G401 (cell line): ENCODE data around the gene AUTS2. TPM values are rescaled to one million over a fixed set of nuclear protein-coding genes. Genes with fewer than 3 reads are reported as not detected.
"Not testable (repeated sequence)": the region's sequence is repeated elsewhere in the genome, so short reads cannot be mapped to it uniquely, and the experiment has no call there.

Experiments
- DNase-seq: peaks from one replicate; pipeline ENCODE4 v3.0.0-alpha.2; 2015; ENCODE audit warnings: low spot score
- in situ Hi-C: cut with HindIII; loops from 2 replicates; pipeline ENCODE4 v1.10.0; 2016; ENCODE audit warnings: low sequenced_read_pairs, mixed read lengths
- total RNA-seq: library from RNA; depleted of rRNA; stranded (reverse); fragments of >200 nt; shearing (Covaris generic); gene quantifications from 2 replicates; pipeline ENCODE4 v1.2.3, GENCODE V29; 2014

The AUTS2 gene
- total RNA-seq, 1 experiment from 2014 or later, result 4.4 TPM

DNA sequence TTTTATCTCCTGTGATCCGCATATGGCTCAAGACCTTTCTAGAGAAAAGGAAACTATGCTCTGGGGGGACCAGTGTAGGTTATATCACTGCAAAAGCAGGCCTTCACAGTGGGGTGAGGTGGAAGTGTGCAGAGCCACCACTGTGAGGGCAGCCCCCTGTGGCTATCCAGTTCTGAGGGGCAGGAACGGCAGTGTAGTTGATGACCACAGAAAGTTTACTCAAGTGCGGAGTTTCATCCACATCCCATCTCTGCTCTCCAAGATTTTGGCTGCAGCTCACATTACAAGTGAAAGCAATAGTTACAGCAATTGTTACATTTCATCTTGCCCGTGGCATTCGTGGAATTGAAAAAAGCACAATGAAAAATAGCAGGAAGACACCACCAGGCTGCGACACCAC lies 1187.8 kb downstream of the AUTS2 start:
- in situ Hi-C loops, result no loop called here
- no peak for DNase-seq

- DNase-seq, result no peak
- in situ Hi-C loops, result no loop called here
Observed at GRCh38 chr7:70787286-70787685, 1189.0 kb downstream of the AUTS2 start.

DNA sequence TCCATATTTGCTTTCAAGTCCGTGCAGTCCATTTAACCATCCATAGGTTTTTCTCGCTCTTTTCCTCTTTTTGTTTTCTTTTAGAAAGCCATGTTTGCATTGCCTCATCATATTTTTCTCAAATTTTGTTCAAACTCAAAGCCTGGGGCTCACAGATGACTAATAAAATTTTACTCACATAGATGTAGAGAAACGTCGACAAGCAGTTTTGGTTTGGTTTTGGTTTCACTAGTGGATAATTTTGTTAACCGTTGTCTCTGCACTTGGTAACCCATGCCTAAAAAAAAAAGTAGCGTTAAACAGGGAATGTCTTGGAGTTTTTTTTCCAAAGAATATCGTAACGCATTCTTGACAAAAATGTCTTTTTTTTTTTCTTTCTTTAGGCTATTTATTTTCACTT lies 1189.5 kb downstream of the AUTS2 start:
- in situ Hi-C loops, result no loop called here
- no peak for DNase-seq

DNA sequence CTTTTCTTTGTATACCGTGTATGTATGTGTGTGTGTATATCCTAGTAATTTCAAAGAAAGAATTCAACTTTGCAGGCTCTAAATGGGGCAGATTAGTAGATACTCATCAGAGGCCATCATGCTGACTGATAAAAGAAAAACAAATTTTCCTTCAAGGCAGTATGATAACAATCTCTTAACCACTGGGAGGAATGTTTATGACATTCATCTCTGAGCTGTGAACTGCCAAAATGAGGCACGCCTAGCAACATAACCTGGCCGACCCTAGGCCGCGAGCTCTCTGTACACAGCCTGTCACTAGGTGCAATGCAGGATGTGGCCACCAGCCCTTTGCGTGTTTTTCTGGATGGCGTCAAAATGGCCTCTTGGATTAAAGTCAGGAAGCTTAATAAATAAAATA lies 1190.0 kb downstream of the AUTS2 start:
- in situ Hi-C loops, result no loop called here
- no peak for DNase-seq

- in situ Hi-C loops, result no loop called here
- DNase-seq, result no peak
Observed at GRCh38 chr7:70789481-70790214, 1191.4 kb downstream of the AUTS2 start.

DNA sequence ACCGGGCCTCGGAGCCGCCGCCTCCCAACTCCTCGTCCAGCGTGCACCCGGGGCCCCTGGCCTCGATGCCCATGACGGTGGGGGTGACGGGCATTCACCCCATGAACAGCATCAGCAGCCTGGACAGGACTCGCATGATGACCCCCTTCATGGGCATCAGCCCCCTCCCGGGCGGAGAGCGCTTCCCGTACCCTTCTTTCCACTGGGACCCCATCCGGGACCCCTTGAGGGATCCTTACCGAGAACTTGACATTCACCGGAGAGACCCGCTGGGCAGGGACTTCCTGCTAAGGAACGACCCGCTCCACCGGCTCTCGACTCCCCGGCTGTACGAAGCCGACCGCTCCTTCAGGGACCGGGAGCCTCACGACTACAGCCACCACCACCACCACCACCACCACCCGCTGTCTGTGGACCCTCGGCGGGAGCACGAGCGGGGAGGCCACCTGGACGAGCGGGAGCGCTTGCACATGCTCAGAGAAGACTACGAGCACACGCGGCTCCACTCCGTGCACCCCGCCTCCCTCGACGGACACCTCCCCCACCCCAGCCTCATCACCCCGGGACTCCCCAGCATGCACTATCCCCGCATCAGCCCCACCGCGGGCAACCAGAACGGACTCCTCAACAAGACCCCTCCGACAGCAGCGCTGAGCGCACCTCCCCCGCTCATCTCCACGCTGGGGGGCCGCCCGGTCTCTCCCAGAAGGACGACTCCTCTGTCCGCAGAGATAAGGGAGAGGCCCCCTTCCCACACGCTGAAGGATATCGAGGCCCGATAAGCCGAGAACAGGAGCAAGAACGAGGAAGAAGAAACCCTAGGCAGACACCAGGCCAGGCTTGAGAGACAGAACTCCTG lies 1192.2 kb downstream of the AUTS2 start:
- in situ Hi-C loops, result no loop called here
- no peak for DNase-seq

DNA sequence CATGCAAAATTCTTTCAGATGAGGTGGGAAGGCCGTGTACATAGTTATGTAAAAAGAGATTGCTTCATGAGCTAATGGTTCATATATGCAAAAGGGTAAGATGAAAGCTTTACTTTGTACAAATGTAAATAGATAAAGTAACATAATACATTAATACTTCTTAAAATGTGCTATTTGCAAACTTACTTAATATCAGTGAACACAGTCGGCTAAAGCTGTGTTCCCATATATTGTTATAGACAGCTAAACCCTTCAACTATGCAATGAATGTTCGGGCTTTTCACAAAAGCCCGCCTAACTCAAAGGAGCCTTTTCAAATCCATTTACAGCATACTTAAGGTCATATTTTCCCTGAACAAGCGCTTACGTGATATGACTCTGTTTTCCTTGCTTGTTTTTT lies 1193.1 kb downstream of the AUTS2 start:
- DNase-seq, result no peak
- in situ Hi-C loops, result no loop called here

DNA sequence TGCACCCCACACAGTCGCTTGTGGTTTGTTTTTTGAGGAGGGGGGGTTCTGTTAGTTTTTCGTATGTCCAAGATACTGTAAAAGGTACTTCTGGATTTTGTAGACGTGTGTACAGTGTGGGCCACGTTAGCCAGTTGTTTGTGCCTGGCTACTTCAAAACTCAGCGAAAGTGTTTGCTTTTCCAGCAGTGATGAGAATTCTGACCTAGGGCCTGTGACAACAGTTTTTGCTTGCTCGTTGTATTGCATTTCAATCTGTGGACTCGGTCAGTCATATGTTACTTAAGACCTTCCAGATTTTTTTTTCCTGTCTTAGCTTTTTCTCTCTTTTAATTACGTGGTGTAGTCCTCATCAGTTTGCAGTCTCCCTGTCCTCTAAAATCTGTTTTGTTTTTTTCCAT lies 1194.8 kb downstream of the AUTS2 start:
- in situ Hi-C loops, result no loop called here
- no peak for DNase-seq

DNA sequence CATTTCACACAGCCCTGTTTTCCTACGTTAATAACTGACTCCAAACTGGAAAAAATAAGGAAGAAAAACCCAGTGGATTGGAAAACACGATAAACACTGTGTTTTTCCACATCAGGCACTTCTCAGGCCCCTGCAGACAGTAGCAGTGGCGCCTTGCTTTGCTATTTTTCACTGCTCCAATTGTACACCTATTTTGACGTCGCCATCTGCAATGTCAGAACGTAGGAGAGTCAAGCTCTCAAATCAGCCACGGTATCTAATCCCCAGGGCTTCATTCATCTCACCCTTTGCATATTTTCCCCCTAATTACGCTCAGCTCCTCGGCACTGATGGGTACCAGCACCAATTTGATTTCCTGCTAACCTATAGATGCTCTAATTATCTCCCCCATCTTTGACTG lies 1195.5 kb downstream of the AUTS2 start:
- DNase-seq, result no peak
- in situ Hi-C loops, result no loop called here

GRCh38 chr7:70794962-70795361 lies 1196.7 kb downstream of the AUTS2 start:
- in situ Hi-C loops, result no loop called here
- DNase-seq, result no peak

GRCh38 chr7:70795948-70796347 lies 1197.7 kb downstream of the AUTS2 start:
- no peak for DNase-seq

GRCh38 chr7:70797109-70797514 lies 1198.8 kb downstream of the AUTS2 start:
- in situ Hi-C loops, result no loop called here
- DNase-seq, result no peak

More at GRCh38 chr7:70795948-70796347, 1197.7 kb downstream of the AUTS2 start:
- in situ Hi-C loops, result no loop called here

GRCh38 chr7:70799841-70800405 lies 1201.6 kb downstream of the AUTS2 start:
- in situ Hi-C loops, result no loop called here
- DNase-seq, result no peak

DNA sequence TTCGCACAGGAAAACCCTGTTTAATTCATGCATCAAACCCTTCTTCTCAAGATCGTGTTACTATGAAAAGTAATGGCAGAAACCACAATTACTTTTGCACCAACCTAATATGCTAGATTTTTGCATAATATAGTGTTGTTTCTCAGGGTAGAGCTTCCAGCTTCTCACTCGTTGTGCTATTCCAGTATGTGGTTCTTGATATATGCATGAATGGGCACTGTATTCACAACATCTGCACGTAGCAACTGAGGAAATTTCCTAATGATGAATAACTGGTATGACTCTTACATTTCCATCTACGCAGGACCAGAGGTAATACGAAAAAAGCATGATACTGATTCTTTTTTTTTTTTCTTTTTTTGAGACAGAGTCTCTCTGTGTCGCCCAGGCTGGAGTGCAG lies 1207.1 kb downstream of the AUTS2 start:
- no peak for DNase-seq
- in situ Hi-C loops, result no loop called here

DNA sequence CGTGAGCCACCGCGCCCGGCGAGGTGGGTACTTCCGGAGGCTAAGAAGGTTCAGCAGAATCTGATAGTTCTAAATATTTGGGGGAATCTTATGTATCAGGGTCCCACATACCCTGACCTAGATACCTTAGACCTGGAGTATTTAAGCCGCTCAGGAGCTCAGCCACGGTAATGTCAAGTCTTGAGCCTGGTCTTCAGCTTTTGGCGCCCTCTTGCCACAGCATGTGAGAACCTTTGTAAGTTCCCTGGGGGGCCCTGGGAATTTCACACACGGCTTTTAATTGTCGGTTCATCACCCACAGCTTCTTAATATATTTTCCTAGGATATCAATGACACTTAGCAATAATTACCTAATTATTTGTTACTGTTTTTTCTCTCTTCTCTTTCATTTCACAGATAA lies 1209.4 kb downstream of the AUTS2 start:
- in situ Hi-C loops, result no loop called here
- no peak for DNase-seq

DNA sequence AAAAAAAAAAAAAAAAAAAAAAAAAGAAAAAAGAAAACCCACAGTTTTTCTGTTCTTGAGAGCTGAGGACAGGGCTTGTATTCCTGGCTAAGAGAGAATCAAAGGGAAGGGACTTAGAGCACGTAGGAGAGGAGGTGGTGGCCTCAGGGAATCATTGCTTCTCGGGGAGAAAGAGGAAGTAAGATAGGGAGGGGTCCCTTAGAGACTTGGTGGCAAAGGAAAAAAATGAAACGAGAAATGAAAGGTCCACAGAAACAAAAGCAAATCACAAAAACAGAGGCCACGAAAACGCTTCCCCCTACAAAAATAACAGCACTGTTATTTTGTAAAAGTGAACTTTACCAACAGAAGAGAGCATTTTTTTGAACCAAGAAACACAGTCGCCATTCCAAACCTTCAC lies 1210.6 kb downstream of the AUTS2 start:
- DNase-seq, result no peak
- in situ Hi-C loops, result no loop called here

DNA sequence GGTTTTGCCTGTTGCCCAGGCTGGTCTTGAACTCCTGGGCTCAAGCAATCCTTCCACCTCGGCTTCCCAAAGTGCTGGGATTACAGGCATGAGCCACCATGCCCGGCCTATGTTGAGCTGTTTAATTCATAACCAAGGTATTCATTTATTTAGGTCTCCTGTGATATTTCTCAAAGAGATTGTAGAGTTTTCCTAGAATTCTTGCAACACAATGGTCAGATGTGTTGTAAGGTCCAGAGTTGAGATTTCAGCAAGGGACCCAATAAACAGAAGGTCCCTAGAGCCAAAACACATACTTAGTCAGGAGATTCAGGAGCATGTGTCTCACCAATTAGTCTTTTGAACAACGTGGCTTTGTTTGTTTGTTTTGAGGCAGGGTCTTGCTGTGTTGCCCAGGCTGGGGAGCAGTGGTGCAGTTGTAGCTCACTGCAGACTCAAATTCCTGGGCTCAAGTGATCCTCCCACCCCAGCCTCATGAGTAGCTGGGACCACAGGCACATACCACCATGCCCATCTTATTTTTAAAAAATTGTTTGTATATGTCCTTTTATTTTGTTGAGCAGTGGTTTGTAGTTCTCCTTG lies 1212.4 kb downstream of the AUTS2 start:
- DNase-seq, result no peak
- in situ Hi-C loops, result no loop called here

- DNase-seq, result no peak
- in situ Hi-C loops, result no loop called here
Observed at GRCh38 chr7:70812511-70812910, 1214.2 kb downstream of the AUTS2 start.

- in situ Hi-C loops, DNase-seq: not testable (repeated sequence)
Observed at GRCh38 chr7:70822490-70822889, 1224.2 kb downstream of the AUTS2 start.
